ENCODE measurements around the gene TST.

TST gene

GRCh38 chr22:37032535-37033460 lies 13.6 kb upstream of the TST start:
- DNase-seq: peak in 1 of 56 donors; percentile 18

- DNase-seq: no peak
Observed at GRCh38 chr22:37032134-37032534, 12.9 kb upstream of the TST start.

GRCh38 chr22:37030560-37031281 lies 11.5 kb upstream of the TST start:
- DNase-seq: no peak

DNA sequence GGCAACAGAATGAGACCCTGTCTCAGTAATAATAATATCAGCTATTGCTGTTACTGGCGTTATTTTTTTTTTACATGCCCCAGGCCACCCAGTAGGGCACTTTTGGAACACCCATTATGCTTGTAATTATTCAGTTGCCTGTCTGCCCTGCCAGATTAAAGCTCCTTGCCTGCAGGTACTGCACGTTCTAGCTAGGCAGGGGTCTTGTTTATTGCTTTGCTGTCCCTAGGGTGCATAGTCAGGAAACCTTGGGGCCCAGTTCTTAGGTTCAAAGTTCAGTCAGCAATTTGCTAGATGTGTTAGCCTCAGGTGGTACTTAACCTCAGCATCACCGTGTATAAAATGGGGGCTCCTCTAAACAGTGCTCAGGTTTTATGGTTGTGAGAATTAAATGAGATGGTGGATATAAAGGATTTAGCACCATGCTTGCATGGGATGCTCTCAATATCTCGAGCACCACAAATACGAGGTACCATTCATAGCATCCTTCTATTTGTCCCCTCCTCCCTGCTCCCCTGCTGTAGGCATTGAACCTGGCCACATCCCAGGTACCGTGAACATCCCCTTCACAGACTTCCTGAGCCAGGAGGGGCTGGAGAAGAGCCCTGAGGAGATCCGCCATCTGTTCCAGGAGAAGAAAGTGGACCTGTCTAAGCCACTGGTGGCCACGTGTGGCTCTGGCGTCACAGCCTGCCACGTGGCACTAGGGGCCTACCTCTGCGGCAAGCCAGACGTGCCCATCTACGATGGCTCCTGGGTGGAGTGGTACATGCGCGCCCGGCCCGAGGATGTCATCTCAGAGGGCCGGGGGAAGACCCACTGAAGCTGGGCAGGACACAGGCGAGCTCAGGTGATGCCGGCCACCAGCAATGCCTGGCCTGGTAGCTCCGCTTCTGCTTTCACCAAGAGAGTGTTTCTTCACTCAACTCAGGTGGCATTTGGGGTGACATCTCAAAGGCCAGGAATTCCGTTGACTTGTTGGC lies 9.7 kb upstream of the TST start:
- no peak for DNase-seq

- no peak for DNase-seq
Observed at GRCh38 chr22:37027556-37027955, 8.3 kb upstream of the TST start.

GRCh38 chr22:37026325-37026724 lies 7.1 kb upstream of the TST start:
- DNase-seq: peak in 3 of 56 donors; percentile 8 to 18 (median 17)

DNA sequence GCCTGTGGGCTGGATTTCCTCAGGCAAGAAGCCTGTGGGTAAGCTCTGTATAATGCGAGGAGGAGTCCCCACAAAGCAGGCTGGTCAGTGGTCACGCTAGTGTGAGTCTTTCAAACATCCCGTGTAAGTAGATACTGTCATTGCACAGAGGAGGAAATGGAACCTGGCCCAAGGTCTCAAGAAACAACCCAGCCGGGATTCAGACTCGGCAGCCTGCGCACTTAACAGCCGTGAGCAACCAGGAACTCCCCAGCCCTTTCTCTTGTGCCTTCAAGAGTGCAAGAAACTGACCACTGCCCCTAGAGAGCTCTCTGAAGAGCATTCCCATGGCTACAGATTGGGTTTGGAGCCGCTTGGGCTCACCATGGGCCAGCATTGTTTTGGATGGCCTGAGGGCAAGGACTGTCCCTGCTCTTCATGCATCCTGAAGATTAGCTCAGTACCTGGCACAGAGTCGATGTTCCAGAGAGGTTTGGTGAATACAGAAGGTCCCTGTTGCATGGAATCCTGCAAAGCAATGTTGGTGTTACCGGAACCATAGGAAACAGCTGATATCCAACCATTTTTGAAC lies 6.3 kb upstream of the TST start:
- DNase-seq: no peak

DNA sequence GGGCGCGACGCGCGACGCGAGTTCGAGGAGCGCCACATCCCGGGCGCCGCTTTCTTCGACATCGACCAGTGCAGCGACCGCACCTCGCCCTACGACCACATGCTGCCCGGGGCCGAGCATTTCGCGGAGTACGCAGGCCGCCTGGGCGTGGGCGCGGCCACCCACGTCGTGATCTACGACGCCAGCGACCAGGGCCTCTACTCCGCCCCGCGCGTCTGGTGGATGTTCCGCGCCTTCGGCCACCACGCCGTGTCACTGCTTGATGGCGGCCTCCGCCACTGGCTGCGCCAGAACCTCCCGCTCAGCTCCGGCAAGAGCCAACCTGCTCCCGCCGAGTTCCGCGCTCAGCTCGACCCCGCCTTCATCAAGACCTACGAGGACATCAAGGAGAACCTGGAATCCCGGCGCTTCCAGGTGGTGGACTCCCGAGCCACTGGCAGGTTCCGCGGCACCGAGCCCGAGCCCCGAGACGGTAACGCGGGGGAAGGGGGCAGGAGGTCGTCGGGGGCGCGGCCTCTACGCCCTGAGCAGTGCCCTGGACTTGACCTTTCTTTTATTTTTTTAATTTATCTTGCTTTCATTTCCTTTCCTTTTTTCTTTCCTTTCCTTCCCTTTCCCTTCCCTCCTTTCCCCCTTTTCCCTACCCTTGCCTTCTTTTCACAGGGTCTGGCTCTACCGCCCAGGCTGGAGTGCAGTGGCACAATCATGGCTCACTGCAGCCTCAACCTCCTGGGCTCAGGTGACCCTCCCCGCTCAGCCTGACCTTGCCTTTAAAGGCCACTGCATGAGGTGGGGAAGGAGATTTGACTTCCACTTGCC lies 5.3 kb upstream of the TST start:
- DNase-seq: no peak

DNA sequence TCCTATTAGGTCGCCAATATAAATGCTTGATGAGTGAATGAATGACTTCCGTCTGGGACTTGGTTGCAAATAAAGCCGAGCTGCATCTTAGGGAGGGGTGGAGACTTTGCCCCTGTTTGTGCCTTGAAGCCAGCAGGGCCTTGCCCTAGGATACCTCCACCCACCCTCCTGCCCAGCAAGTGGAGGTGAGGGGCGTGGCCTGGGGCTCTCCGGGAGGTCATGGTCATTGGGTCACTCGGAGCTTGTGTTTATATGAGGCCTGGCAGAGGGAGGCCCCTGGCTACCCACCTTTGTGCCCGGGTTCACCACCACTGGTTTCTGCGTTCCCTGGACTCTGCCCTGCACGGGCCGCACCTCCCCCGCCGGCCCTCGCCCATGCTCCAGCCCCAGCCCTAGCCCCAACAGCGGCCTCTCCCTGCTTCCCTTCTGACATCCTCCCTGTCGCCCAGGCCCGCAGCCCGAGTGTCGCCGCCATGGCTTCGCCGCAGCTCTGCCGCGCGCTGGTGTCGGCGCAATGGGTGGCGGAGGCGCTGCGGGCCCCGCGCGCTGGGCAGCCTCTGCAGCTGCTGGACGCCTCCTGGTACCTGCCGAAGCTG lies 4.6 kb upstream of the TST start:
- no peak for DNase-seq

DNA sequence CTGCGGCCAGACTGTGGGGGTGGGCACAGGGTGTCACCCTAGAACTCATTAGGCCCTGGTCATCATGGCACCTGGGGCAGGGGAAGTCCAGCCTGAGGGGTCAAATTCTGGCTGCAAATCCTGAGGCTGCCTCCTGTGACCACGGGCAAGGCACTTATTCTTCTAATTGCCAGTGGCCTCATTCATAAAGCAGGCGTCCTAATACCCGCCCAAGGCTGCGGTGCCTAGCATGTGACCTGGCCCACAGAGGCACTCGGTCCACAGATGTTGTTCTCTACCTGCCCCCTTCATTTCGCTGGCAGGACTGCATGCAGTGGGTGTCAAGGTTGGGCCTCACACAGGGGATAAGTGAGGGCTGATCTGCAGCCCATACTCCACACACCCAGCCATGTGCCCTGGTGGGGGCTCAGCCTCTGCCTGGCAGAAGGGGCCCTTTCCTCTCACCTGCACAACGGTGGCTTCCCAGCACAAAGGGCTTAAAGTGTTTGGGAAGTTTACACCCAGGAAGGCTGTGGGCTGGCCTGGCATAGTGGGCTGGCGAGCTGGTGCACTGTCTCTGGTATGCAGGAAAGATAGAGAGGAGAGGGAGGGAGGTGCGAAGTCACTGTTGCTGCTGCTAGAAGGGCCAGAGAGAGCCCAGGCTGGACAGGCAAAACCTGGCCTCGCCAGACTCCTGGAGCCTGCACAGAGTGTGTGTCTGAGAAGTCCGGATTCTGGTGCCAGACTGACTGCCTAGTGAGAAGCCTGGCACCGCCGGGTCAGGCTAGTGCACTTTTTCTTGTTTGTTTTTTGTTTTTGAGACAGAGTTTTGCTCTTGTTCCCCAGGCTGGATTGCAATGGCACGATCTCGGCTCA lies 3.5 kb upstream of the TST start:
- DNase-seq: peak in 4 of 56 donors; percentile 5 to 33 (median 26)

DNA sequence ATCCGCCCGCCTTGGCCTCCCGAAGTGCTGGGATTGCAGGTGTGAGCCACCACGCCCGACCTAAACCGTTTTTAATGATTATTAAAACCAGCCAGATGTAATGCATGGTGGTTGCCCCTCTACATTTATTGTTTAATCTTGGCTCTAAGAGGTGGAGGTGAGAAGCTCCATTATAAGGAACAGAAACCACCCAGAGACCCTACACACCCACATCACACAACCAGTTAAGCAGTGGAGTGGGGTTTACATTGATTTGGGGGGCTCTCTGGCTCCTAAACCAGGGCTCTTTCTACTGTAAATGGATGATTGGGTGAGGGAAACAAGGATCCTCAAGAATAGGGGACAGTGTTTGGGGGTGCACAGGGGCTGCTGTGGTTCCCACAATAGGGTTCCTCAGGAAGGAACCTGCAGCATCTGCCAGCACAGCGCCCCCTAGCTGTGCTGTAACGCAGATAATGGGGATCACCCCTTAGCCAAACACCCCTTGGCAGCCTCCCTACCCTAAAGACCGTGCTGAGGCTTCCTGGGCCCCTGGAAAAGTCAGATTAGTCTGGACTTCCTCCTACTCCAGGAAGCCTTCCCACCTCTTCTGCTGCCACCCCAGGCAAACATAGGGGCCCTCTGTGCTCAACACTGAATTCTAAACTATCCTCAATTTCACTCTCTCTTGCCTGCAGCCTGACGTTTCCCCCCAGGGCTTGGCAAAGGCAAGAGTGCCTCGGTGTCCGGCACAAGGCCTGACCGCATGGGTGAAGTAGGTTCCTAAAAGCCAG lies 2.6 kb upstream of the TST start:
- DNase-seq: peak in 26 of 56 donors; percentile 3 to 70 (median 21)

- DNase-seq: no peak
Observed at GRCh38 chr22:37021041-37021440, 1.8 kb upstream of the TST start.

DNA sequence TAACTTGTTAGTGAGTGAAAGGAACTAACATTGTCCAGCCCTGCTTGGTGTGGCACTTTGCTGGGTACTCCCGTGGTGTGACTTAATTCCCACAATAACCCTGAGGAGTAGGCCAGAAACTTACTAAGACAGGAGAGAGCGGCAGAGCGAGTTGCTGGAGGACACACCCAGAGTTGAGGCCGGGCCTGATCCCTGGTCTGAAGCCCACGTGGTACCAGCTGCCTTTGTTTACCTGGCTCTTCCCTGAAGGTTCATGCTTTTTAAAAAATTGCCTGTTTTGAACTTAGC lies 889 bp upstream of the TST start:
- DNase-seq: peak in 7 of 56 donors; percentile 32 to 62 (median 43)

GRCh38 chr22:37018815-37019308 lies 385 bp downstream of the TST start:
- DNase-seq: peak in 33 of 56 donors; percentile 30 to 71 (median 53)

- DNase-seq: peak in 4 of 56 donors; percentile 39 to 54 (median 53)
Observed at GRCh38 chr22:37018086-37018814, 997 bp downstream of the TST start.

DNA sequence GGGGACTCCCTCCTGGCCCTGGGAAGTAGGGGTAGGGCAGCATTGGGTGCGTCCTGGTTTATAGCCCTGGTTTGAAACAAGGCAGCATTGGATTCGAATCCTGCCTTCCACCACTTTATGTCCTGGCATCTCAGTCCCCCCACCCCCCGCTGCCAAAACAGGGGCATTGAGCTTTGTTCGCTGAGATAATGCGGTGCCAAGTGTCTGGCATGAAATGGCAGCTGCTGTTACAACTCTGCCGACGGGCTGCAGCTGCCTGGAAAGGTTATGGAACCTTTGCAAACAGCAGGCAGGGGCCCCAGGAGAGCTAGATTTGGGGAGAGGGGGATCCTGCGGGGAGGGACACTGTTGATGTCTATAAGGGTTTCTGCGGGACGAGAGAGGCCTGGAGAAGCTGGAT lies 1.9 kb downstream of the TST start:
- peak in 3 of 56 donors; percentile 5 to 33 (median 21) for DNase-seq
